T-helper 9 cell (primary cell): ENCODE results near the gene DNAAF1.
A peak's percentile ranks its signal among the peaks of the same experiment; 100 is the strongest.

Experiments
- DNase-seq: peaks from one replicate; pipeline ENCODE4 v3.0.0-alpha.2; 2020

DNAAF1 gene

GRCh38 chr16:84161801-84162200 is 16.7 kb downstream of the DNAAF1 start:
- no peak for DNase-seq

DNA sequence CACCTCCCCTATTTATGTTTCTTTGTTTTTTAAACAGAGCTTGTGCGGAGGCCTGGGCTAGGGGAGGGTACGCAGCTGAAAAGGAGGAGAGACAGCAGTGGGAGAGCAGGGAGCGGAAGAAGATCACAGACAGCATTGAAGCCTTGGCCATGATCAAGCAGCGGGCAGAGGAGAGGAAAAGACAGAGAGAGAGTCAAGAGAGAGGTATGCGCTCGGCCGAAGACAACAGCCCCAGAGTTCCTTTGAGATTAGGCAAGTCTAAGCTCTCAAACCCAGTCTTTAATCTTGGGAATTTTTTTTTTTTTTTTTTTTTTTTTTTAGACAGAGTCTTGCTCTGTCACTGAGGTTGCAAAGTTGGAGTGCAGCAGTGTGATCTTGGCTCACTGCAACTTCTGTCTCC is 20.6 kb downstream of the DNAAF1 start:
- DNase-seq, result no peak

- DNase-seq, result no peak
Observed at GRCh38 chr16:84166796-84167695, 21.9 kb downstream of the DNAAF1 start.

- no peak for DNase-seq
Observed at GRCh38 chr16:84169765-84170310, 24.7 kb downstream of the DNAAF1 start.

DNA sequence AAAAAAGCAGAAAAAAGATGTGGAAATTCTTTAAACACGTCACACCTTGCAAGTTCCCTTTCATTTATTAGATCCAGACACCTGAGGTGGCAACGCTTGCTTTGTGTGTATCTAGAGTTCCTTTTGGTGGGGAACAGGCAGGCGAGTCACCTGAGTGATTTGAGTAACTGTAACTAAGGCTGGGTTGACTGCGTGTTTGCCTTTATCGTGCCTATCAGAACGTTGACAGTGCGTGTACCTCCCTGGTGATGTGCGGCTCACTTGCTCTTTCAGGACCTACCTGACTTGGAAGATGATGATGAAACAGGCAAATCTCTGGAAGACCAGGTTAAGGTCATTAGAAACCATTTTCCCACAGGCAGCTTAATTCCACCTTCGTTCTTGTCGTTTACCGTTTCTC is 29.3 kb downstream of the DNAAF1 start:
- no peak for DNase-seq

- DNase-seq, result peak; percentile 43
Observed at GRCh38 chr16:84175350-84176081, 30.4 kb downstream of the DNAAF1 start.

GRCh38 chr16:84176192-84177053 is 31.3 kb downstream of the DNAAF1 start:
- no peak for DNase-seq

DNA sequence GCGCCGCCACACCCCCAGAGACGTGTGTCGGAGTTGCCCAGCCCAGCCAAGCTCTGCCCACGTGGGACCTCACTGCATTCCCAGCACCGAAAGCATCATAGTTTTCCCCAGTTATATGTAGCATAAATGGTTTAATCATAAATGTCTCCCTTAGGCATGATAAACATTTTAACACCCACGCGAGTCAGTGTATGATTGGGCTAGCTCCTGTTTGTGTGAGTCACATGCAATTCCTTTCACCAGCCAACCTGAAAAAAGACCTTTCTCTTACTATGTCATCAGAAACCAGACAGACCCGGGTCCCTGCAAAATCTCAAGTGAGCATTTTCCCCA is 32.6 kb downstream of the DNAAF1 start:
- no peak for DNase-seq

DNA sequence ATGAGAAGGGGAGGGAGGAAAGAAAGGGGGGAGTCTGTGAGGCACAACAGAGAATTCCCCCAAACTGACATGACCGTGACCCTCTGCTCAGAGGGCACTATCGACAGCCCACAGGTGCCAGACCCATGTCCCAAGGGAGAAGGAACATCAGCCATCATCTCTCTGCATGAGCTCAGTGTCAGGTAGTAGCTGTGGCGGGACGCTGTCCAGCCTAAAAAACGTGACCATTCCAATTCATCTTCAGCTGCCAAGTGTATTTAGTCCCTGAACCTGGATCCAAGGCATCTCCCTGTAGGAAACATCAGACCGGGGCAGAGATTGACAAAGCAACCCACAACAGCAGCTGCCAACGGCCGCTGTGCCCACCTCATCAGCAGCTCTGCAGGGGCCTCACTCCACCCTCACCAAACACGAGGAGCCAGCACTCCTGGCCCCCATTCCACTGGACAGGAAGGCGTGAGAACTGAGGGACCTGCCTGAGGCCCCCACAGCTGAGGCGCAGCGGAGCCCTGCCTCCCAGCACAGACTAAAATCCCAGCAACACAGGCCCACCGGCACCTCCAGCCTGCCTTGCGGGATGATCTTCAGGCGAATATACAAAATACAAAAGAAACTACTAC is 33.1 kb downstream of the DNAAF1 start:
- DNase-seq, result no peak

- no peak for DNase-seq
Observed at GRCh38 chr16:84178892-84179611, 33.9 kb downstream of the DNAAF1 start.

GRCh38 chr16:84179612-84180320 is 34.7 kb downstream of the DNAAF1 start:
- DNase-seq, result no peak

- no peak for DNase-seq
Observed at GRCh38 chr16:84180519-84181140, 35.5 kb downstream of the DNAAF1 start.

GRCh38 chr16:84181144-84181915 is 36.2 kb downstream of the DNAAF1 start:
- no peak for DNase-seq

- DNase-seq, result no peak
Observed at GRCh38 chr16:84182104-84182503, 37.0 kb downstream of the DNAAF1 start.

DNA sequence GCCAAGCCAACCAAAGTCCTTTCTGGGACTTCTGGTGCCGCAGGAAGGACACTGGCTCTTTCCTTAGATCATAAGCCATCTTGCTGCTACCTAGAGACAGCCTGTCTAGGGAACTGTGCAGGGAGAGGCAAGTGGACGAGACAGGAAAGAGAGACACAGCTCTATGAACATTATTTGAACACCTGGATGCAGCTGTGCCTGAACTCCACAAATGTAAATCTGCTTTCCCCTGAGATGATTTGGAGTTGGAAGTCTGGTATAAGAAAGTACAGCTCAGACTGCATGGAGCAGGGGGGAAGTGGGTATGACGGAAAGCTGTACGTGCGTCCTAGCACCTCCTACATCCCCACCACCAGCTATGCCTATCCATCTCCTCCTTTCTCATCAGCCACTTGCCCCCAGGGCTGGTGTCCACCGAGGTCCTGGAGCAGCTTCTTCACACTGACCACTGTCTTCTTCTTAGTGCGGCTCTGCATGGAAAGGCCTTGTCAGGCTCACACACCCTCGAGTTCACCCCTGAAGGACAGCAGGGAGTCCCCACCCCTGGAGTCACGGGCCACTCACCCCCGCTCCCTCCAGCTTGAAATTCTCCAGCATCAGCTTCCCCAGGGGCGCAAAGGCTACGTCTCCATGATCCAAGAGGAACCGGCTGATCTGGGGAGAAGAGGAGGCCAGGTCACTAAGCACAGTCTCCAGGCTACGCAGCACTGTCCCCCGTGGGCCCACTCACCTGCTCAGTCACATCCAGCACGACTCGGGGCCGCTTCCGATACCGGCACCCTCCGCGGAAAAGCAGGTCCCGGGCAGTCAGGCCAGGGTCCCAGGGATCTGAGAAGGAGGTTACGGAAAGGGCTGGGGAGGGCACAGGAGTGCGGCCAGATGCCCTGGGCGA is 37.8 kb downstream of the DNAAF1 start:
- no peak for DNase-seq

DNA sequence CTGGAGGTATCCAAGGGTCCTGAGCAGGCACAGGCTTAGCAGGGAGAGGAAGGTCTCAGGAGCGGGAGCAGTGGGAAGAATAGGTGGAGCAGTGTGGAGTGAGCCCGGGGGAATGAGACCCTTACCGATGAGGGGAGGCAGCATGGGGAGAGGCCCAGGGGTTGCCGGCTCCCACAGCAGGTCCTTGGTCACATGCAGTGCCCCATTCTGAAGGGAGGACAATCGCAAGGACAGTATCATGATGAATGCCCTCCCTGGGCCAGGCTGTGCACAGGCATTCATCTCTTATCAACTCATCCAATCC is 38.4 kb downstream of the DNAAF1 start:
- DNase-seq, result no peak

GRCh38 chr16:84183911-84184591 is 38.9 kb downstream of the DNAAF1 start:
- DNase-seq, result no peak

DNA sequence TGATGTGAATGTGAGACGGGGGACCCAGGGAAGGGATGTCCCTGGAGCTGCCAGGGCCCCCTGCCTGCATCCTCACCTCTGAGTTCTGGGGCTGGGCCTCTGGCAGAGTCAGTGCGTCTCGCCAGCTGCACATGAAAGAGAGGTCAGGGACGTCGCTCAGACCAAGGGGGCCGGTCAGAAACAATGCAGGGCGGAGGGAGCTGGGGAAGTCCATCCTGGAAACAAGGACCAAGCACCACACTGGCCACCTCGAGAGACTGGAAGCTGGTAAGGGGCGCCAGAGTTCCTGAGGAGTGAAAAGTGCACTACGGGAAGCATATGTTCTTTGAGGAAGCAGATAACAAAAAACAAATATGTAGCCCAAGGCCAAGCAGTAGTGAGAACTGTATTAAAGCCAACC is 39.7 kb downstream of the DNAAF1 start:
- DNase-seq, result no peak
